Suppressor macrophage treated with lipopolysaccharide for 4 hours (primary cell): ENCODE data around the gene SORT1.
A peak's percentile ranks its signal among the peaks of the same experiment; 100 is the strongest.
"Not testable (repeated sequence)": the region's sequence is repeated elsewhere in the genome, so short reads cannot be mapped to it uniquely, and the experiment has no call there.

Experiments
- DNase-seq: peaks from one replicate; pipeline ENCODE4 v3.0.0-alpha.2; 2020

Gene SORT1

DNA sequence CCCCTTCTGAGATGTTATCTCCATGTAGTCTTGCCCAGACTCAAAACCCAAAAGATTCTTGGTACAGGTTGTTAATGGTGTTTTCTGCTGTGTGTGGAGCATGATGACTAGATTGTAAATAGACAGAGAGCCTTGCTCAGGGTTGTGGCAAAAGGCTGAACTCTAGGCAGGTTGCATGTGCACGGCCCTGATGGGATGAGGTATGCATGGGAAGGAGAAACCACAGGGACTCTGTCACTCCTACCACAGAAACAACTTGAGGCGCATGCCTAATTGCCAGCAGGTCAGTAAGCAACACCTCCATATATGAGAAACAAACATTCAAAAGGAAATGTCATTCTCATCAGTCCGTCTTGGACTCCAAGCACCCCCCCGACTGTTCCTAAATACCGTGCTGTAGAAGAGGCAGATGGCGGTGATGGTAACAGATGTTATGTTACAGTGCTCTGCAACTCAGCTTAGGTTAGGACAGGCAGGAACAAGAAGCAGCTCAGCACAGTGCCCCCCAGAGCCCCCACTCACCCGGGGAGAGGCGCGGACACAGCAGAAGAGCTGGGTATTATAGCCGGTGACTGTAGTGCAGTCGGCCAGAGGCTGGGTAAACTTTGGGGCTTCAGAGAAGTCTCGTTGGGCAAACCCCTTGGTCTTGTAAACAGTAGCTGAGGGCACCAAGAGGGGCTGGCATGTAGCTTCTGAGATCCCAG, 101.9 kb downstream of the SORT1 start:
- no peak for DNase-seq

DNA sequence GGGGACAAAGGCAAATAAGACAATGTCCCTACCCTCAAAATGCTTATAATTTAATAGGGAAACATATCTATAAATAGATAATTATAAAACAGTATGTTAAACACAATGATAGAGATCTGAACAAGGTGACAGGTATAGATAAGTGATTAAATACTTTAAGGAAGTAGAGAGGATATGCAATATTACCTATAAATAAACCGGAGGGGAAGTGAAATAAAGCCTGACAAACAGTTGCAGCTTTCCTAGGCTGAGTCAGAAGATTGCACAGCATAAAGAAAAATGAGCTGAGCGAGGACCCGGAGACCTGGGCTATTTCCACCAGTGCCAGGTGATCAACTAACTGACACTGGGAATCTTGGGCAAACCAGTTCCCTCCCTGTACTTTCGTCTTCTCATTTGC, 103.2 kb downstream of the SORT1 start:
- DNase-seq: no peak

DNA sequence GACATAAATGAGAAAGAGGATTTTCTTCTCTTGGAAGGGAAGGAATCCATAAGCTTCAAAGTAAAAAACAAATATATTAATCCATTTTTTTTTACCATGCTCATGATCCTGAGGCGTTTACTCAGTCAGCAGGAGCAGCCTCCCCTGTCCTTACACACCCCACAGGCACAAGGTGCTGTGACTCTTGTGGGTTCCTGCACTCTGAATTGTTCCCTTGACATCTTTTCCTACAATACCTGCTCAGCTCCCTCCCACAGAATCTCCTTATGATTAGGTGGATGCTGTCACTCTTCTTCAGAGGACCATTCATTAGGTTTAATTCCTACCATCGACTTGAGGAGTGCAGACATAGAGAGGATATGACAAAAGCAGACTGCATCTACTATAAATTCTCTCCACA, 104.7 kb downstream of the SORT1 start:
- no peak for DNase-seq

- DNase-seq: no peak
Observed at GRCh38 chr1:109292364-109292763, 105.4 kb downstream of the SORT1 start.

GRCh38 chr1:109290998-109291397, 106.7 kb downstream of the SORT1 start:
- DNase-seq: peak; percentile 61

- DNase-seq: no peak
Observed at GRCh38 chr1:109290137-109290536, 107.6 kb downstream of the SORT1 start.

DNA sequence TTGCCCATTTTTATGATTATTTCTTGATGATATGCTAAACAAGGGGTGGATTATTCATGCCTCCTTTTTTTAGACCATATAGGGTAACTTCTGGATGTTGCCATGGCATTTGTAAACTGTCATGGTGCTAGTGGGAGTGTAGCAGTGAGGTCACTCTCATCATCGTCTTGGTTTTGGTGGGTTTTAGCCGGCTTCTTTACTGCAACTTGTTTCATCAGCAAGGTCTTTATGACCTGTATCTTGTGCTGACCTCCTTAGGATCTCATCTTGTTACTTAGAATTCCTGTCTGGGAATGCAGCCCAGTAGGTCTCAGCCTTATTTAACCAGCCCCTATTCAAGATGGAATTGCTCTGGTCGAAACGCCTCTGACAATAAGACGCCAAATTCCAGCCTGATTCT, 111.0 kb downstream of the SORT1 start:
- DNase-seq: not testable (repeated sequence)

DNA sequence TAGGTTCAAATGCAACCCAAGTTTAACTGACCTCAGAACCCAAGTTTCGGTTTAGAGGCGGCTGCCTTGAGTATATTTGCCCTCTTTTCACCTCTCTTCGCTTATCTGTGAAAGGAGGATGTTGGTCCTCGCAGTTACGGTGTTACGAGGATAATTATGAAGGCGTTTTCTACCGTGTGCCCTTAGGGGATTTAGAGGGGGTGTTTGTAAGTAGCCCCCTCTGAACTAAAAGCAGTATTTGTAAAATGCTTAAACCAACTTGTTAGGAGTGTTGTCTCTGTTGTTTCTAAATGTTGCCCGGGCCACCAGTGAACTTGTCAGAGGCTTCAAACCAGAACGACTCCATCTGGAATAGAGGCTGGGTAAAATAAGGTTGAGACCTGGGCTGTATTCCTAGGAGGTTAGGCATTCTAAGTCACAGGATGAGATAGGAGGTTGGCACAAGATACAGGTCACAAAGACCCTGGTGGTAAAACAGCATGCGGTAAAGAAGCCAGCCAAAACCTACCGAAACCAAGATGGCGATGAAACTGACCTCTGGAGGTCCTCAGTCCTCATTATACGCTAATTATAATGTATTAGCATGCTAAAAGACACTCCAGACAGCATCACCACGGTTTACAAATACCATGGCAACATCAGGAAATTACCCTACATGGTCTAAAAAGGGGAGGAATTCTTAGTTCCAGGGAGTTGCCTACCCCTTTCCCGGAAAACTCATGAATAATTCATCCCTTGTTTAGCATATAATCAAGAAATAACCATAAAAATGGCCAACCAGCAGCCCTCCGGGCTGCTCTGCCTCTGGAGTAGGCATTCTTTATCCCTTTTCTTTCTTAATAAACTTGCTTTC, 113.7 kb downstream of the SORT1 start:
- DNase-seq: no peak

DNA sequence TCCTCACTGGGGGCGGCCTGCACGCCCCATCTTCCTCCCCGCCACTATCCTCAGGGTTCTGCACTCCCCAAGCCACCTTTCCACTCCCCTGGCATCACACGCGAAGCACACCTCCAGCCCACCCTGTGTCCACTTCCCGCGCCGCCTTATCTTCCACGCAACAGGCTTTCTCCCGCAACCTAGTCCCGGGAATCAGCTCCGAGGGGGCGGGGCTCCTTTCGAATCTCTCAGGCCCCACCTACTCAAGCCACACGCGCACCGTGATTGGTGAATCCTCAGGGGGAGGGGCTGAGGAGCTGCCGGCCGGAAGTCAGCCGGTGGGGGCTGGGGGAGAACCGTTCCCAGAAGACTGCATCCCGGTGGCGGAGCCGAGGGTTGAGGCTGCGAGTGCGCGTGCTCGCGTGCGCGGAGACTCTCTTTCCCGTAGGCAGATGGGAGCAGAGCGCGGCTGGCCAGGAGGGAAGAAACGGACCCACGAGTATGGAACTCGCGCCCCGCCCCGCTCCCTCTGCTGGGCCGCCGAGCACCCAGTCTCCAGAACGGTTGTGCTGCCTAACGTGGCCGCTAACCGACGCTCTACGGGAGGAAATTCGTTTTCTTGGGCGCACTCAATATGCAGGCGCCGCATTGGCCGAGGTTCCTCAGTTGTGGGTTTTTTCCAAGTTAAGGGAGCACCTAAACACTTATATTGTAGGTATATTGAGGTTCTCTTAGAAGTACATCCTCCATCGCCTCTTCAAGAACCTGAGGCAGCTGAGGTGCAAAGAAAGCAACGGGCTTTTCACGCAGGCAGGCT, 114.6 kb downstream of the SORT1 start, which contains the start of gene PSRC1:
Gene PSRC1 (minus strand): TSS at position 194 of the 796 bp plus-strand sequence.
- DNase-seq: peak; percentile 95

- DNase-seq: no peak
Observed at GRCh38 chr1:109282497-109282951, 115.2 kb downstream of the SORT1 start.

DNA sequence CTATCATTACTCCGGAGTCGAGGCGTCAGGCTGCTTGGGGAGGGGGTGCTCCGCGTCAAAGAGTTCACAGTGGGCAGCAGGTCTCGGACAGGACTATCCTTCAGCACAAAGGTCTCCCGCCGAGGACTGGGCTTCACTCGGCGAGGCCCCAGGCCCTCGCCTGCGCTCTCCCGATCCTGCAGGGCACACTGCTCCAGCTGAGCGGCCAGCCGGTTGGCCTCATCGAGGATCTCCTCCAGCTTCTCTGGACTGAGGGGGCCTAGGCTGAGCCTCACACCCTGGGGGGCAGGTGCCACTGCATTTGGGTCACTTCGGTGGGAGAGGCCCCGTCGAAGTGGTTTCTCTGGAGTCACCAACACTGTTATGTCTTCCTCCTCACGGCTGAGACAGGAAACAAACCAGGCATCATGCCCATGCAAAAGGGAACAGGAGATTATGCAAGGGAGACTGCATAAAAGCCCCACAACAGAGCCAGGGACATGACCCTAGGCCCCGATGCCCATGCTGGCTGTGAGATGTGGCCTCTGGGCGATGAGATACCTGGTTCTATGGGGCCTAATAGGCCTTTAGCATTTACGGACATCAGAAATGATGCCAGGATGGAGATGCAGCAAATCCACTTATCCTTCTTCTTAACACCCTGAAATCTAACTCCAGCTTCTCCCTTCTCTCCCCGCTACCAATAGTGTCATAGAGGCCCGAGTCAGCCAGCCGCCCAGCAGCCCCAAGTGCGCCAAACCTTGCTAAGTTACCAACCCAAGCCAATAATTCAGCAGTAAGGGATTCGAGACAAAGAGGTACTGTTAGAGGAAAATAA, 115.8 kb downstream of the SORT1 start:
- peak; percentile 53 for DNase-seq

DNA sequence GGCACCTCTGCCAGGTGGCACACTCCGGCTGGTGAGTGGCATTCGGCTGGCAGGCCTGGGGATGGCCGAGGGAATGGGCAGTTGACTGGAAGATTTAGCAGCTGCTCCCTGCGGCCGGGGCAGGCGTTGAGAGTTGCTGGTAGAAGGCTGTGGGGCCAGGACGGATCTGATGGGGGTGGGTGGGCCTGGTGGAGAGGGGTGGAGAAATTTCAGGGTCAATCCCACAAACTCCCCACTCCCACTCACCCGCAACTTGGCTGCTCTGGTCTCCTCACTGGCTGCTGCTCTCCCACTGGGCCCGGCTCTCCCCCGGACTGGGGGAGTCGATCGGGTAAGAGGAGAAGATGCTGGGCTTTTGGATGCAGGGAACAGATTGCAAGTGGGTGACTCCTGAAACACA, 116.9 kb downstream of the SORT1 start:
- DNase-seq: no peak

DNA sequence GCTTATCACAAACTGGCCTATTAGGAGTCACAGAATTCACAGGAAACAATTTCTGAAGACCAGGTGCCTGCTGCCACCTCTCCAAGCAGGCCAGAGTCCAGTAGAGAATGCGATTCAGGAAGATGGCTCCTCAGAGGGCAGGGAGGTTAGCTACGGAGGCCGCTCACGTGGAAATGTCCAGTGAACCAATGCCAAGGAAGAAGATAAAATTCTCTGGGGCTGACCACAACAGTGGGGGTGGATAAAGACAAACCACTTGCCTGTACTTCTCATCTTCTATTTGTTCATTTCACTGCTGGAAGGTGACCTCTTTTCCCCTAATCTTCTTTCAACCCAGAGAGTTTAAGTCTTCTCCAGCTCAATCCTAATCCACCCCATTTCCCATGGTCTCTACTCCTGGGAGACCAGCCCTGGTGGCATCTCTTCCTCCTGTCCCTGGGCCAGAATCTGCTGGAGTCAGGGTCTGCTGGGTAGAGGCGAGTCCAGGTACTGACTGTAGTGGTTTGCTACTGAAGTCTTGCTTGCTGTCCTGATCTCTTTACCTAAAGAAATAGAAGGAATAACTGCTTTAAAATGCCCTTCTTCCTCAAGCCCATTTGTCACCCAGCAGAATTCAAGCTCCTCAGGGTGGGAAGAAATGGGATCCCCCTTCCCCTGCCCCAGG, 118.0 kb downstream of the SORT1 start:
- DNase-seq: no peak

- peak; percentile 80 for DNase-seq
Observed at GRCh38 chr1:109277434-109278204, 120.1 kb downstream of the SORT1 start.

- no peak for DNase-seq
Observed at GRCh38 chr1:109275706-109276345, 121.9 kb downstream of the SORT1 start.

DNA sequence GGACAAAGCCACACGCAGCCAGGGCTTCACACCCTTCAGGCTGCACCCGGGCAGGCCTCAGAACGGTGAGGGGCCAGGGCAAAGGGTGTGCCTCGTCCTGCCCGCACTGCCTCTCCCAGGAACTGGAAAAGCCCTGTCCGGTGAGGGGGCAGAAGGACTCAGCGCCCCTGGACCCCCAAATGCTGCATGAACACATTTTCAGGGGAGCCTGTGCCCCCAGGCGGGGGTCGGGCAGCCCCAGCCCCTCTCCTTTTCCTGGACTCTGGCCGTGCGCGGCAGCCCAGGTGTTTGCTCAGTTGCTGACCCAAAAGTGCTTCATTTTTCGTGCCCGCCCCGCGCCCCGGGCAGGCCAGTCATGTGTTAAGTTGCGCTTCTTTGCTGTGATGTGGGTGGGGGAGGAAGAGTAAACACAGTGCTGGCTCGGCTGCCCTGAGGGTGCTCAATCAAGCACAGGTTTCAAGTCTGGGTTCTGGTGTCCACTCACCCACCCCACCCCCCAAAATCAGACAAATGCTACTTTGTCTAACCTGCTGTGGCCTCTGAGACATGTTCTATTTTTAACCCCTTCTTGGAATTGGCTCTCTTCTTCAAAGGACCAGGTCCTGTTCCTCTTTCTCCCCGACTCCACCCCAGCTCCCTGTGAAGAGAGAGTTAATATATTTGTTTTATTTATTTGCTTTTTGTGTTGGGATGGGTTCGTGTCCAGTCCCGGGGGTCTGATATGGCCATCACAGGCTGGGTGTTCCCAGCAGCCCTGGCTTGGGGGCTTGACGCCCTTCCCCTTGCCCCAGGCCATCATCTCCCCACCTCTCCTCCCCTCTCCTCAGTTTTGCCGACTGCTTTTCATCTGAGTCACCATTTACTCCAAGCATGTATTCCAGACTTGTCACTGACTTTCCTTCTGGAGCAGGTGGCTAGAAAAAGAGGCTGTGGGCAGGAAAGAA, 122.9 kb downstream of the SORT1 start:
- no peak for DNase-seq

DNA sequence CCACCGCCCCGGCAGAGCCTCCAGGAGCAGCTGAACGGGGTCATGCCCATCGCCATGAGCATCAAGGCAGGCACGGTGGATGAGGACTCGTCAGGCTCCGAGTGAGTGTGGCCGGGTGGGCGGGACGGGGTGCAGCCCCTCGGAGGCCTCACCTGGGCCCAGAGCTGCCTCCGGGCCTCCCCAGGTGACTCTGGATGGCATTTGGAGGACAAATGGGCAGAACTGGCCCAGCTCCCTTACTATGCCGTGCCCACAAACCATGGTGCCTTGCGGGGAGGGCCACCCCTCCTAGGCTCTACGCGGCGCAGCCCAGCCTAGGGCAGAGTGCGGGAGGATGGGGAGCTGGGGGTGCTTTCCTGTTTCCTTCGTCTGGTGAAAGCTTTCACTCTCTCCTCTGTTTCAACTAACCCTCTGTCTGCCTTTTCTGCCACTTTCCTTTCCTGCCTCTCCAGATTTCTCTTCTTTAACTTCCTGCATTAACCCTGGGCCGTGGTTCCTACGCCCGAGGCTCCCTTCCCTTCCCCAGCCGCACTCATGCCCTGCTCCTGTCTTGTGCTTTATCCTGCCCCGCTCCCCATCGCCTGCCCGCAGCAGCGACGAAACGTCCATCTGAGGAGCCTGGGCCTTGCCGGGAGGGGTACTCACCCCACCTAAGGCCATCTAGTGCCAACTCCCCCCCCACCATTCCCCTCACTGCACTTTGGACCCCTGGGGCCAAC, 124.0 kb downstream of the SORT1 start:
- DNase-seq: no peak

DNA sequence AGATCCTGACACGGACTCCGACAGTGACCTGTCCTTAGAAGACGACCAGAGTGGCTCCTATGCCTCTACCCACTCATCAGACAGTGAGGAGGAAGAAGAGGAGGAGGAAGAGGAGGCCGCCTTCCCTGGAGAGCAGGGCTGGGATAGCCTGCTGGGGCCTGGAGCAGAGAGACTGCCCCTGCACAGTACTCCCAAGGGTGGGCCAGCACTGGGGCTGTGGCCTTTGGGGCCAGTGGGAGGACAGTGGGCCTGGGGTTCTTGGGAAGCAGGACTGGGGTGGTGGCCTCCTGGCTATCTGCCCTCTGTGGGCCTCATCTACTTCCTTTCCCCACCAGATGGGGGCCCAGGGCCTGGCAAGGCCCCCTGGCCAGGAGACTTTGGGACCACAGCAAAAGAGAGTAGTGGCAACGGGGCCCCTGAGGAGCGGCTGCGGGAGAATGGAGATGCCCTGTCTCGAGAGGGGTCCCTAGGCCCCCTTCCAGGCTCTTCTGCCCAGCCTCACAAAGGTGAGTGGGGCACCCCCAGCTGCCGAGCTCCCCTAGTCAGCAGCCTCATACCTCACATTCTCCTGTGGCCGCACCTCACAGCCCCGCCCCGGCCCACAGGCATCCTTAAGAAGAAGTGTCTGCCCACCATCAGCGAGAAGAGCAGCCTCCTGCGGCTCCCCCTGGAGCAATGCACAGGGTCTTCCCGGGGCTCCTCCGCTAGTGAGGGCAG, 124.7 kb downstream of the SORT1 start:
- no peak for DNase-seq
